ENCODE measurements around the gene KRT12.
"Not testable (repeated sequence)": the region's sequence is repeated elsewhere in the genome, so short reads cannot be mapped to it uniquely, and the experiment has no call there.

KRT12 gene

DNA sequence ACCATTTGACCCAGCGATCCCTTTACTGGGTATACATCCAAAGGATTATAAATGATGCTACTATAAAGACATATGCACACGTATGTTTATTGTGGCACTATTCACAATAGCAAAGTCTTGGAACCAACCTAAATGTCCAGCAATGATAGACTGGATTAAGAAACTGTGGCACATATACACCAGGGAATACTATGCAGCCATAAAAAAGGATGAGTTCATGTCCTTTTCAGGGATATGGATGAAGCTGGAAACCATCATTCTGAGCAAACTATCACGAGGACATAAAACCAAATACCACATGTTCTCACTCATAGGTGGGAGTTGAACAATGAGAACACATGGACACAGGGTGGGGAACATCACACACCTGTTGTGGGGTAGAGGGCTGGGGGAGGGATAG is 52.4 kb downstream of the KRT12 start:
- not testable (repeated sequence) for DNase-seq (ENCODE audit: low spot score)

GRCh38 chr17:40813804-40814203 is 53.2 kb downstream of the KRT12 start:
- no peak for DNase-seq (ENCODE audit: low spot score)

- no peak for DNase-seq (ENCODE audit: low spot score)
These were observed 54.4 kb downstream of the KRT12 start for GRCh38 chr17:40812639-40813038.
